Ascending aorta (tissue), 2 donors: Measurements from ENCODE around the gene CCDC196. TPM values are rescaled to one million over a fixed set of nuclear protein-coding genes. Genes with fewer than 3 reads are reported as not detected.

Experiments
- DNase-seq, 2 donors: peaks; one replicate each; pipeline ENCODE4 v3.0.0-alpha.2; 2019; ENCODE audit warnings: low spot score in 2 of 2
- H3K27ac ChIP-seq, 2 donors: fragments of 200-600 bp; sonication (generic); one replicate each; pipeline ENCODE4 v1.5.1; 2016 to 2017; ENCODE audit warnings: mild to moderate bottlenecking in 1 of 2
- H3K27me3 ChIP-seq: fragments of 200-600 bp; sonication (generic); one replicate; pipeline ENCODE4 v1.5.1; 2017
- H3K36me3 ChIP-seq, 2 donors: fragments of 200-600 bp; sonication (generic); one replicate each; pipeline ENCODE4 v1.5.1; 2016
- H3K4me1 ChIP-seq, 2 donors: fragments of 200-600 bp; sonication (generic); one replicate each; pipeline ENCODE4 v1.5.1; 2016 to 2017; ENCODE audit warnings: mild to moderate bottlenecking in 1 of 2
- H3K4me3 ChIP-seq, 2 donors: fragments of 200-600 bp; sonication (generic); one replicate each; pipeline ENCODE4 v1.5.1; 2016 to 2017; ENCODE audit warnings: mild to moderate bottlenecking in 1 of 2
- H3K9me3 ChIP-seq, 2 donors: fragments of 200-600 bp; sonication (generic); one replicate each; pipeline ENCODE4 v1.5.1; 2016
- CTCF ChIP-seq, 3 experiments: fragments of 200-600 bp in 2 of 3; fragments of 450-650 bp in 1 of 3; sonication (generic) in 2 of 3; IDR thresholded peaks; one replicate each; pipeline ENCODE4 v1.5.1; 2016 to 2019; ENCODE audit warnings: antibody characterized with exemption in 3 of 3, mild to moderate bottlenecking in 1 of 3, moderate library complexity in 1 of 3
- intact Hi-C: fragments of 100-400 bp; cut with DNase I; formaldehyde crosslinking; loops from one replicate; pipeline ENCODE4 v1.15.1; 2023
- total RNA-seq: library from RNA; depleted of rRNA; stranded (reverse); fragments of >200 nt; gene quantifications from one replicate; pipeline ENCODE4 v1.1.0, GENCODE V29; 2016

The CCDC196 gene
- total RNA-seq, 1 donor from 2014 or later: not detected

DNA sequence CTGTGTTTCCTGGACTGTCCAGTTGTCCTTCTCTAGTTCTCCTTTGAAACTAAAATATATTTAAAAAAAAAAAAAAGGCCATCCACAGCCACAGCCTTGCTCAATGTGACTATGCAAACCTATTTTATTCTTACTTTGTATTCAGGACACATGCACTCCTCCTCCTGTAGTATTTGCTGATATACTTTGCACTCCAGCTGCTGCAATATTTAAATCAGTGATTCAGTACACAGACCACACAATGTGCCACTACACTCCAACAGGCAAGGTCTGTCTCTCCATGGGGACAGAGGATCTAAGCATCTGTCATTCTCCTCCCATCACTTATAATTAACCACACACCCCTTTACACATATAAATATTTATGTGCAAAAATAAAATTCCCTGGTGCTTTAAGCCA lies 40.2 kb upstream of the CCDC196 start:
- H3K4me1 ChIP-seq: no peaks in the 10 kb centered on the region
- no peak for DNase-seq
- no peak overlapping the region for H3K27ac ChIP-seq
- H3K9me3 ChIP-seq: no peaks in the 10 kb centered on the region
- intact Hi-C loops: no loop called here
- no peak for TF ChIP-seq CTCF (IDR thresholded peaks at IDR 0.05)
- H3K36me3 ChIP-seq: no peaks in the 10 kb centered on the region
- no peaks in the 10 kb centered on the region for H3K27me3 ChIP-seq
- no peak overlapping the region for H3K4me3 ChIP-seq

DNA sequence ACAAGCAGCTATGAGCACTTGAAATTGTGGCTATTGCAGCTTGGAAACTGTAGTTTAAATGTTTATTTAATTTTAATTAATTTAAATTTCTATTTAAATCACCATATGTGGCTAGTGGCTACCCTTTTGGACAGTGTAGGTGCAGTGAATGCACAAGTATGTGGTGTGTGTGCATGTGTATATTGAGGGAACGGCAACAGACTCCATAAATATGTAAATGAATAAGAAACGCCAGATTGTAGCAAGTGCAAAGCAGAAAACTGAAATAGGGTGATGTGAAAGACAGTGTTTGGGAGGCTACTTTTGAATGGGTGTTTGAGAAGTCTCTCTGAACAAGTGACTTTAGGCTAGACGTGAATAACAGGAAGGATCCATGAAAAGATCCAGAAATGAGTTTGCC lies 32.7 kb upstream of the CCDC196 start:
- no peak overlapping the region for H3K4me3 ChIP-seq
- no peaks in the 10 kb centered on the region for H3K36me3 ChIP-seq
- no peaks in the 10 kb centered on the region for H3K9me3 ChIP-seq
- DNase-seq: no peak
- no peak for TF ChIP-seq CTCF (IDR thresholded peaks at IDR 0.05)
- no peaks in the 10 kb centered on the region for H3K27me3 ChIP-seq
- intact Hi-C loops: no loop called here
- H3K27ac ChIP-seq: no peak overlapping the region
- H3K4me1 ChIP-seq: no peaks in the 10 kb centered on the region

DNA sequence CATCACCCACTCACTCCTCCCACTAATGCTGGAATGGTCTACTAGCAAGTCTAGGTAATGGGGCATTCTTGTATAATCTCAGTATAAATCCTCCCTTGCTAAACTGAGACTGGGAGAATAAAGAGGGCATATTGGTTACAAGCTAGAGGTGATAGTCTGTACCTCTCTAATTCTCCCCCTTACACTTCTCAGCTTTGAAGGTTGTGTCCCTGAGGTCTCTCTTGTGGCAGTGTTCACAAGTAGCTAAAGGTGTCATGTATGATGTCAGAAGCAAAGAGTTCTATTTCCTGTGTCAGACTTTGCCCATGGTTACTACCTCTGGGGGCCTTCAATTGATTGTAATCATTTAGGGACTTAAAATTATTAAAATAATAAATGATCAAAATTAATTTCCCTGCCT lies 26.6 kb upstream of the CCDC196 start:
- no peak for DNase-seq
- Histone ChIP-seq H3K4me3 (no peak overlapping the region), H3K27ac (no peak overlapping the region), H3K9me3 (no peaks in the 10 kb centered on the region), H3K4me1 (no peaks in the 10 kb centered on the region), H3K27me3 (no peaks in the 10 kb centered on the region), H3K36me3 (no peaks in the 10 kb centered on the region)
- TF ChIP-seq CTCF (IDR thresholded peaks at IDR 0.05): no peak
- intact Hi-C loops: no loop called here

DNA sequence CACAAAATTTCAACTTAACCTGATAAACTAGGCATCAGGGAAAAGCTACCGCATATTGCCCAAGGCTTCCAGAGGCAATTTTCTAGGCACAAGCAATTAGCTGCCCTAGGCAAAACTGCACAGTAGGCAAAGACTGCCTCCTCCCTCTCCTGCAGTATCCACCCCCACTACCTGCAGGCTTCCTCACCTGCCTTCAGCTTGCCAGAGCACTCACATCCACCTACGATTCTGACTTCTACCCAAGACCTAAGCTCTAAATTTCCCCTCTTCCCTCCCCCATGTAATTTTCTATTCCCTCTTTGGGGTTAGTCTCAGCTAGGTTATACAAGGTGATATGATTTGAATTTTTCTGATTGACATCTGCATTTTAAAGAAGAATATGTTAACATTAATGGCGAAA lies 21.9 kb upstream of the CCDC196 start:
- Histone ChIP-seq H3K4me1 (no peaks in the 10 kb centered on the region), H3K4me3 (no peak overlapping the region), H3K9me3 (peaks cover 0 to 3% of the 10 kb centered on the region in 2 donors), H3K27me3 (no peaks in the 10 kb centered on the region), H3K36me3 (no peaks in the 10 kb centered on the region), H3K27ac (no peak overlapping the region)
- TF ChIP-seq CTCF (IDR thresholded peaks at IDR 0.05): no peak
- intact Hi-C loops: no loop called here
- DNase-seq: no peak

DNA sequence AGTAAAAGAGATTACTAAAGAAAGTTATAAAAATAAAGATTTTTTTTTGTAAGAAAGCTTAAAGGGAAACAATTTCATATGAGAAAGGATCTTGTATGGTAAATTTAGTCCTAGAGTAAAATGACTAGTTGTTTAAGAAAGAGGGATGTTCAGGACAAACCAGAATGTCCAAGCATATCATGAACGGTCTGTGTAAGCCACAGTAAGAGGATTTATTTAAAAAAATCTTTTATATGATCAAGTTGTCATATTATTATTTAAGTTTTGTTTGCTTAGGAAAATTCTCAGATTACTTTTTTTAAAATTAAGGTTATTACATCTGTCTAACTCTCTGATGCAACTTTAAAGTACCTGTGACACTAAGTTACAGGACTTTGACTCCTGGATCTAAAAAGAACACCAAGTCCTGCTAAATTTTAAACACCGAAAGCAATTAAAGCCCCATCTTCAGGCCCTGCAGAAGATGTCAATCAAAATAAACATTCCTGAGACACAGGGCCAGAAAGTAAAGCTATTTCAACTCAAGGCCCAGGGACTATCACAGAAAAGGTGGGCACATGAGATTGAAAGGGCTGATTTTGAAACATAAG lies 17.3 kb upstream of the CCDC196 start:
- H3K27me3 ChIP-seq: no peaks in the 10 kb centered on the region
- H3K9me3 ChIP-seq: peaks cover 0 to 14% of the 10 kb centered on the region in 2 donors
- no peaks in the 10 kb centered on the region for H3K36me3 ChIP-seq
- no peak overlapping the region for H3K27ac ChIP-seq
- intact Hi-C loops: no loop called here
- TF ChIP-seq CTCF (IDR thresholded peaks at IDR 0.05): no peak
- H3K4me1 ChIP-seq: no peaks in the 10 kb centered on the region
- no peak for DNase-seq
- H3K4me3 ChIP-seq: no peak overlapping the region

- Histone ChIP-seq H3K4me1 (no peaks in the 10 kb centered on the region), H3K36me3 (no peaks in the 10 kb centered on the region), H3K9me3 (peaks cover 0 to 14% of the 10 kb centered on the region in 2 donors), H3K27me3 (no peaks in the 10 kb centered on the region), H3K4me3 (no peak overlapping the region), H3K27ac (no peak overlapping the region)
- intact Hi-C loops: no loop called here
- TF ChIP-seq CTCF (IDR thresholded peaks at IDR 0.05): no peak
- no peak for DNase-seq
Observed at GRCh38 chr14:66471584-66471983, 14.6 kb upstream of the CCDC196 start.
